Measurements from ENCODE around the gene EIF3D.

The EIF3D gene

DNA sequence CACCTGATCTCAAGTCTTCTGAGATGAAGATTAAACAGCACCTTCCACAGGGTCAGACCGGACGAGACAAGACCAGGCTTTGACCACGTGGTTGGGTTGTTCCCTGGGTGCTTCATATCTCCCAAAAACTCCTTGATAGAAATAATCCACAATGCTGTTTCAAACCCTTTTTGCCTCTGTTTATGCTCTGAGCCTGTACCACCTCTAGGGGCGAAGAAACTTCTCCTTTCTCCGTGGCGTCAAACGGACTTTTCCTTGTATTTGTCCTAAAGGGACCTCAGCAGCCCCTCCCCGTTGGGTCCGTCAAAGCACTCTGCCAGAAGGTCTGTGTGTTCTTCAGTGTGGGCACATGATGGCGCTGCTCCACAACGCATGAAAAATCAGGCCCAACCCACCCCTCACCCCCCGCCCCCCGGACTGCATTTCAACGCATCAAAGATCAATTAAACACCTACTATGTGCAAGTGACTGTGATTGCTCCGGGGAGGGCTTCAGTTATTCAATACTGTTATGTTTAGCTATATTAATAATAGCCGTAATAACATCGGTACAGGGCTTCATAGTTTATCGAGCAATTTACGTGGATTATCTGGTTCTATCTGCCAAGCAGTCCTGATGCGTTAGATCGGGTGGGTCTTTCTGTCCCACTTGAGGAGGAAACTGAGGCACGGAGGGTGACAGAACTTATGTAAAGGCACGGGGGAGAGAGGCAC, 17.3 kb upstream of the EIF3D start:
- Histone ChIP-seq H2AFZ (ENCODE audit: low read depth, low read length) (peak overlapping the region; percentile 87), H3K9ac (ENCODE audit: low read length) (peak overlapping the region; percentile 26; the same call in 1 of the 2 replicates), H3K27me3 (ENCODE audit: low read depth, low read length) (peaks cover 14% of the 10 kb centered on the region), H3K4me3 (ENCODE audit: low read length) (peak overlapping the region; percentile 53), H3K27ac (ENCODE audit: low read length) (no peak overlapping the region), H3K36me3 (replicated peaks; ENCODE audit: low read depth, low read length) (no peaks in the 10 kb centered on the region), H4K20me1 (ENCODE audit: insufficient read depth, low read length) (no peaks in the 10 kb centered on the region), H3K4me1 (ENCODE audit: low read length) (peaks cover 12% of the 10 kb centered on the region), H3K9me3 (ENCODE audit: insufficient read depth, low read length) (no peaks in the 10 kb centered on the region), H3K79me2 (ENCODE audit: low read length) (no peaks in the 10 kb centered on the region), H3K4me2 (ENCODE audit: low read length) (peak overlapping the region; percentile 83)
- TF ChIP-seq EZH2phosphoT487 (IDR thresholded peaks at IDR 0.05; ENCODE audit: low read depth) (no peak), CTCF (IDR thresholded peaks at IDR 0.05; ENCODE audit: low read depth, low read length) (peak; percentile 71)

DNA sequence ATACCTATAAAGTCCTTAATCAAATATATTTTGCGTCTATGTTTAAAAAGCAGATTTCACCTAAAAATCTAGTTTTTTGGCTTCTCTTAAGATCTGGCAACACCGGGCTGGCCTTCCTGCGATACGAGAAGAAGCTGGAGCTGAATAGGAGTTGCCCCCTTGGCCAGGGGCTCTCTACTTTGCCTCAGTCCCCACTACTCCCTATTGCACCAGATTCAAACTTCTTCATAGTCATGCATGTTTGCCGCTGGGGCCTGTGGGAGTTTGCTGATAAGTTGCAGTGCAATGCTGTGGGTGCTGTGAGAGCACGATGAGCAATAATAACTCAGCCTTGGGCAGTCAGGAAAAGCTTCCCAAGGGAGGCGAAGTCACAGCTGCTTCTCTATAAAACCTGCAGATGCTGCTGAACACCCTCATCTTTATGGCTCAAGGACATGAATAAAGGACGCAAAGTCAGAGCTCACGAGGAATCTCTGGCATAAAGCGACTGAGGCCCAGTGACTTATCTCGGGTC, 15.2 kb upstream of the EIF3D start:
- H3K4me2 ChIP-seq (ENCODE audit: low read length): no peak overlapping the region
- TF ChIP-seq EZH2phosphoT487 (IDR thresholded peaks at IDR 0.05; ENCODE audit: low read depth) (no peak), CTCF (IDR thresholded peaks at IDR 0.05; ENCODE audit: low read depth, low read length) (no peak)
- no peak overlapping the region for H3K9ac ChIP-seq (ENCODE audit: low read length)
- H3K4me1 ChIP-seq (ENCODE audit: low read length): peaks cover 8% of the 10 kb centered on the region
- H3K4me3 ChIP-seq (ENCODE audit: low read length): no peak overlapping the region
- H3K27me3 ChIP-seq (ENCODE audit: low read depth, low read length): peaks cover 10% of the 10 kb centered on the region; the same call in 1 of the 2 replicates
- H2AFZ ChIP-seq (ENCODE audit: low read depth, low read length): no peak overlapping the region
- H3K9me3 ChIP-seq (ENCODE audit: insufficient read depth, low read length): no peaks in the 10 kb centered on the region
- H3K36me3 ChIP-seq (replicated peaks; ENCODE audit: low read depth, low read length): no peaks in the 10 kb centered on the region
- H3K79me2 ChIP-seq (ENCODE audit: low read length): no peaks in the 10 kb centered on the region
- no peaks in the 10 kb centered on the region for H4K20me1 ChIP-seq (ENCODE audit: insufficient read depth, low read length)
- H3K27ac ChIP-seq (ENCODE audit: low read length): no peak overlapping the region

- peaks cover 5% of the 10 kb centered on the region; the same call in 1 of the 2 replicates for H3K4me1 ChIP-seq (ENCODE audit: low read length)
- TF ChIP-seq EZH2phosphoT487 (IDR thresholded peaks at IDR 0.05; ENCODE audit: low read depth) (no peak), CTCF (IDR thresholded peaks at IDR 0.05; ENCODE audit: low read depth, low read length) (no peak)
- no peaks in the 10 kb centered on the region for H3K36me3 ChIP-seq (replicated peaks; ENCODE audit: low read depth, low read length)
- no peaks in the 10 kb centered on the region for H4K20me1 ChIP-seq (ENCODE audit: insufficient read depth, low read length)
- H2AFZ ChIP-seq (ENCODE audit: low read depth, low read length): no peak overlapping the region
- no peak overlapping the region for H3K9ac ChIP-seq (ENCODE audit: low read length)
- H3K4me3 ChIP-seq (ENCODE audit: low read length): no peak overlapping the region
- H3K27me3 ChIP-seq (ENCODE audit: low read depth, low read length): peaks cover 9% of the 10 kb centered on the region; the same call in 1 of the 2 replicates
- no peaks in the 10 kb centered on the region for H3K79me2 ChIP-seq (ENCODE audit: low read length)
- no peaks in the 10 kb centered on the region for H3K9me3 ChIP-seq (ENCODE audit: insufficient read depth, low read length)
- no peak overlapping the region for H3K27ac ChIP-seq (ENCODE audit: low read length)
- H3K4me2 ChIP-seq (ENCODE audit: low read length): no peak overlapping the region
Measured at GRCh38 chr22:36541831-36542411, 13.0 kb upstream of the EIF3D start.

DNA sequence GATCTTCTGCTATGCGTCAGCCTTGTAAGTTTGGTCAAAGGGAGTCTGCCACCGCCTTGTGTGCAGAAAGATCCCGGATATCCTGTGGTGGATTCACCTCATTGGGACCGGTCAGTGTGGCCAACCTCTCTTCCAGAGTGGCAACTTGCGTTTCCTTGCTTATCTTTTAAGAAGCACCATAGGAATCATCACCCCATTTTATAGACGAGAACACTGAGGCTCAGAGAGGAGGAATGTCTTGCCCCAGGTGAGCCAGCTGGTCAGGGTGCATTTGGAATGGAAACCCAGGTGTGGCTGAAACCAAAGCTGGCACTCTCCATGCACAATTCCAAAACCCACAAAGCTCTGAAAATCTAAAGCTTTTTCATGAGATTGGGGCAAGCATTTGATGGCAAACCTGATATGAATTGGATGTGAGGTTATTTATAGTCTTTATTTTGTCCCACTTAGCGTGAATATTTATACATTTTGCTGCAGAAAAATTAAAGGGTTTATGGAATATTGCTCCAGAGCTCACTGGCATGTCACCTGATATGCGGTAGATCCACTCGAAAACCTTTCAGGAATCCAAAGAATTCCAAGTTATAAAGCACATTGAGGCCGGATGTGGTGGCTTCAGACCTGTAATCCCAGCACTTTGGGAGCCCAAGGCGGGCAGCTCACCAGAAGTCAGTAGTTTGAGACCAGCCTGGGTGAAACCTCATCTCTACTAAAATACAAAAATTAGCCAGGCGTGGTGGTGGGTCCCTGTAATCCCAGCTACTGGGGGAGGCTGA, 12.1 kb upstream of the EIF3D start:
- Histone ChIP-seq H3K9ac (ENCODE audit: low read length) (no peak overlapping the region), H3K36me3 (replicated peaks; ENCODE audit: low read depth, low read length) (no peaks in the 10 kb centered on the region), H4K20me1 (ENCODE audit: insufficient read depth, low read length) (no peaks in the 10 kb centered on the region), H3K4me3 (ENCODE audit: low read length) (no peak overlapping the region), H3K79me2 (ENCODE audit: low read length) (no peaks in the 10 kb centered on the region), H3K4me1 (ENCODE audit: low read length) (no peaks in the 10 kb centered on the region), H3K9me3 (ENCODE audit: insufficient read depth, low read length) (no peaks in the 10 kb centered on the region), H3K27me3 (ENCODE audit: low read depth, low read length) (peaks cover 4% of the 10 kb centered on the region; the same call in 1 of the 2 replicates), H3K27ac (ENCODE audit: low read length) (no peak overlapping the region), H2AFZ (ENCODE audit: low read depth, low read length) (no peak overlapping the region), H3K4me2 (ENCODE audit: low read length) (no peak overlapping the region)
- no peak for TF ChIP-seq CTCF (IDR thresholded peaks at IDR 0.05; ENCODE audit: low read depth, low read length)

Data from OCI-LY3 (cell line).